Activated gamma-delta T cell treated with Interleukin-2 at 50 U/mL for 16 hours (primary cell): ENCODE data around the gene ADAMTSL2.
A peak's percentile ranks its signal among the peaks of the same experiment; 100 is the strongest.

ENCODE experiments used
- DNase-seq: peaks from one replicate; pipeline ENCODE4 v3.0.0-alpha.2; 2020

The ADAMTSL2 gene

DNA sequence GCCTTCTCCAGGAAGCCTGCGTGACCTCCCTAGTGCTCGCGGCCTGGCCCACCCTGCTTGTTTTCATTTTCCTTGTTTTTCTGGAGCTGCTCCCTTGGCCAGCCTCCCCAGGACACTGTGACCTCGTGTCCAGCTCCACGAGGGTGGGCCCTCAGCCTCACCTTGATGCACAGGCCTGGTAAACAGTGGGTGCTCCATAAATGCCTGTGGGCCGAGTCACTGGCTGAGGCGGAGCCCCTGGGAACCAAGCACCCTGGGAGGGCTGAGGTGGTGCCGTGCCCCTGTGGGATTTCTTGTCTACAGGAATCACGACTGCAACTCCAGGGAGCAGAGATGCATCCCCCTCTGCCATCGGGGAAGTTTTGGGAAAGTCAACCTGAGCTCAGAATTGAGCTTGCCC is 57.5 kb downstream of the ADAMTSL2 start:
- DNase-seq, result no peak

DNA sequence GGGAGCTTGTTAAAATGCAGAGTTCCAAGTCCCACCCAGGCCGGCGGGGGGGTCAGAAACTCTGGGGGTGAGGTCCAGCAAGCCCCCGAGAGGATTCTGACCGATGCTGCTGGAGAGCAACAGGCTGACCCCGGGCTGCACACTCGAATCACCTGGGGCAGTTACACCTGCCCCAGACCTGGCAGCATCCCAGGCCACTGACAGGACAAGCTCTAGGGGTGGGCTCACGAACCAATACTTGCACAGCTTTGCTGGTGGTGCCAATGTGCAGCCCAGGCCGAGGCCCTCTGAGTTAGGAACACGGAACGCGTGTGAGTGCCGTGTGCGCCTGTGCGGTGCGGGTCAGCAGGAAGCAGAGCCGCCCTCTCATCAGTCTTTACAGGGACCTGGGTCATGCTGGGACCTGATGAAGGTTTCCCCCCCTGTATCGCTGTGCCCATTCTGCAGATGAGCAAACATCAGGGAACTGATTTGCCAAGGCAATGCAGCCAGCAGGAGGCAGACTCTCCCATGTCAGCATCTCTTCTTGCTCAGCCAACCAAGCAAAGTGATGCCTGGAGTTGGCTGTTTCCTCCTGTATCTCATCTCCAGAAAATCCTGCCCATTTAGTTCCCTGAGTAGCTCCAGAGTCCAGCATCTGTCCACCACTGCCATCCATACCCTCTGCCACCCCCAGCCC is 58.4 kb downstream of the ADAMTSL2 start:
- no peak for DNase-seq

- no peak for DNase-seq
These were observed 59.2 kb downstream of the ADAMTSL2 start for GRCh38 chr9:133593587-133594253.

DNA sequence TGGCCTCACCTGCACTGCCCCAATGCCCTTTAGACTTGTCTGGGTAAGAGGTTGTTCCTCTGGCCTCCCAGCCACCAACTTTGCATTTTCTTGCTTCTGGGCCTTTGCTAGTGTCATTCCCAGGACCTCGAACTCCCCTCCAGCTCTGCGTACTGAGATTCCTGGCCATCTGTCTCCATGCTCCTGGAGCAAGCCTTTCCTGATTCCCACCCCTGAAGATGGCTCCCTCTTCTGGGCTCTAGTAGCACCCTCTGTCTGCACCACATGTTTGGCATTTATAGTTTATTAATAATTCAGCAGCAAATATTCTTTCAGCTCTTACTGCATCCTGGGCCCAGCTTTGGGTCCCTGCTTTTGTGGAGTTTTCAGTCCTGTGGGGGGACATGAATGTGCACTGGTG is 59.8 kb downstream of the ADAMTSL2 start:
- no peak for DNase-seq

GRCh38 chr9:133595910-133596309 is 61.4 kb downstream of the ADAMTSL2 start:
- no peak for DNase-seq

GRCh38 chr9:133597316-133597957 is 62.9 kb downstream of the ADAMTSL2 start:
- no peak for DNase-seq

DNA sequence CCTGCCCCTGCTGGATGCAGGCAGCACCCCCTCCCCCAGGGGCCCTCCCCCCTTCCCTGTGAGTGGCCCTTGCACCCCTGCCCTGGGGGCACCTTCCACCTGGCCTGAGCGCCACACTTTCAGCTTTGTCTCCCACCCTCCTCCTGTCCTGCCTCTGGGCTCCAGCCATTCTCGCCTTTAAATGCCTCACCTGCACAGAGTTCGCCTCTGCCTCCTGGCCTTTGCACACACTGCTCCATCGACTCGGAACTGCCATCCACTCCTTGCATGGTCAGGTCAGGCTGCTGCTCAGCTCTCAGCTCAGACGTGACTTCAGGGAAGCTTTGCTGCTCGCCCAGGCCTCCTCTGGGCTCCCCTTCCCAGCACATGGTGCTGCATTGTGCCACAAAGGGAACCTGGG is 64.5 kb downstream of the ADAMTSL2 start:
- DNase-seq, result no peak

DNA sequence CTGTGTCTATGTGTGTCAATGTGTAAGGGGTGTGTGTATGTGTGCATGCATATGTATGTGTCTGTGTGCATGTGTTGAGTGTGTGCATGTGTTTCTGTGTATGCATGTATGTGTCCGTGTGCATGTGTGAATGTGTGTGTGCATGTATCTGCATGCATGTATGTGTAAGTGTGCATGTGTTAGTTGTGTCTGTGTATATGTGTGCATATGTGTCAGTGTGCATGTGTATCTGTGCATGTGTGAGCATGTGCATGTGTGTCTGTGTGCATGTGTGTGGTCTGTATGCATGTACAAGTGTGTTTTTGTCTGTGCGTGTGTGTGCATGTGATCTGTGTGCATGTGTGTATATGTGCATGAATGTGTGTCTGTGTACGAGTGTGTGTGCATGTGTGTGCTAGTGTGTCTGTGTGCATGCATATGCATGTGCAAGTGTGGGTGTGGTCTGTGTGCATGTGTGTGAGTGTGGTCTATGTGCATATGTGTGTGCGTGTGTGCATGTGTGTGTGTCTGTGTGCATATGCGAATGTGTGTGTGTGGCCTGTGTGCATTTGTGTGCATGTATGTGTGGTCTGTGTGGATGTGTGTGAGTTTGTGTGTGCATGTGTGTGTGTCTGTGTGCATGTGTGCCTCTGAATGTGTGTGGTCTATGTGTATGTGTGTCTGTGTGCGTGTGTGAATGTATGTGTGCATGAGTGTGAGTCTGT is 65.1 kb downstream of the ADAMTSL2 start:
- no peak for DNase-seq

DNA sequence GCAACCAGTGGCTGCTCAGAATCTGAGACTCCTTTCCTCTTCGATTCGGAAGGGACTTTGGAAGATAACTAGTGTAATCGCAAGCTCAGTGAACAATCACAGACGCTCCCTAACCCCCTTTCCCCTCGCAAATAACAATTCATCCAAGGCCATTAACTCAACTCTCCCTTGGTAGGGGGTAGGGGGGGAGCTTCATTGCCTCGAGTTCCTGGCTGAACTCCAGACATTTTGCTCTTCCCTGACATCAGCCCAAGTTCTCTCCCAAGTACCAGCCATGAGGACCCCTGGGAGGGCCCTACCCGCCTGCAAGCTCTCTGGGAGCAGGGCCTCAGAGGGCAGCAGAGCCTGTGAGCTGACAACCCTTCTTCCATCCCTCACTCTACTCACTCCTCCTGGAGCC is 66.2 kb downstream of the ADAMTSL2 start:
- DNase-seq, result no peak

- DNase-seq, result no peak
These were observed 67.2 kb downstream of the ADAMTSL2 start for GRCh38 chr9:133601746-133602145.

- no peak for DNase-seq
These were observed 67.8 kb downstream of the ADAMTSL2 start for GRCh38 chr9:133602277-133602676.

- no peak for DNase-seq
These were observed 68.8 kb downstream of the ADAMTSL2 start for GRCh38 chr9:133603135-133603927.

- peak; percentile 42 for DNase-seq
These were observed 69.7 kb downstream of the ADAMTSL2 start for GRCh38 chr9:133604214-133604613.

DNA sequence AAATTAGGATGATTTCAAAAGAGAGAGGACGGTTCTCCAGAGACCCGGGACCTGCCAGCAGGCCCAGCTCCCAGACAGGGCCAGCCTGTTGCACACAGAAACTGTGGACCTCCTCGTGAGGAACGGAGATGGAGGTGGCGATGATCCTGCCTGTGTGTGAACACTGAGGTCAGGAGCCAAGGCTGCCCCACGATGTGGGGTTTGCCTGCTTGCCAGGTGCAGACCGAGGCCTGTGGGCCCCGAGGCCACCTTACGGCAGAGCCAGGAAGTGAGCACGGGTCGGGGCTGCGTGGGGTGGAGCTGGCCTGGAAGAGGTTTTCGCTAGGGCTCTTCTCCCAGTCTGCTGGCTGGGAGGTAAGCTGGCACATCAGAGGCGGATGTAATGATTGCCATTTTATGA is 70.4 kb downstream of the ADAMTSL2 start:
- no peak for DNase-seq

DNA sequence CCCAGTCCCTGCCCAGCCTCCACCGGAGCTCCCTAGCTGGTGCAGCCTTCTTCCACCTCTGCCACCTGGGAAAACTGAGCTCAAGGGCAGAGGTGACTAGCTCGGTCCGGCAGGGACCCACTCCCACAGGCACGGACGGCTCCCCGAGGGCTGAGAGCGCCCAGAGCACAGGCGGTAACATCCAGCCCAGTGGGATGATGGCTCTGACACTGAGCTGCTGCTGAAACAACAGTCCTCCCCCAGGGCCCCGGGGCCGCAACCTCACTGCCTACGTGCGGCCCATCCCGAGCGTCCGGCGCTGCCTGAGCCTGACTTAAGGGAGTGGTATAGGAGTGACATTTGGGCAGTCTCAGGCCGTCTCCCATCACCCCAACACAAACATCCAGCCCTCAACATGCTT is 70.9 kb downstream of the ADAMTSL2 start:
- DNase-seq, result no peak

GRCh38 chr9:133605856-133606707 is 71.6 kb downstream of the ADAMTSL2 start:
- no peak for DNase-seq

- DNase-seq, result no peak
These were observed 72.2 kb downstream of the ADAMTSL2 start for GRCh38 chr9:133606708-133607025.

- DNase-seq, result no peak
These were observed 72.9 kb downstream of the ADAMTSL2 start for GRCh38 chr9:133607381-133607780.

DNA sequence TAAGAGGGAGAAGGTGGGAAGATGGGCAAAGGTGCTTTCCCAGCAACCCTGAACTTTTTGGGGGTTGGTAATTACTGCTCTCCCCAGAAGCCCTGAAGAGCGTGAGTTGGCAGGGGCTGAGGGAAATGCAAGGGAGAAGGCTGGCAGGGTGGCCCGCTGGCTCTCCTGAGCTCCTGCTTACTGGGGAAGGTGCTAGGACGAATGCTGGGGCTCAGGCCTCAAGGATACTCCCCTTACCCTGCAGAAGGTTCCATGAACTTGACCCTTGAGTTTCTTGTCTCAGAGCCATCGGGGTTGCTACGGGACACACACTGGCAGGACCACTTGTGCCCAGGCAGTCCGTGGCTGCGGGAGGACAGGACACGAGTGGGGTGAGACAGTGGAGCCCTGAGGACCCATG is 73.5 kb downstream of the ADAMTSL2 start:
- no peak for DNase-seq

GRCh38 chr9:133608382-133608781 is 73.9 kb downstream of the ADAMTSL2 start:
- no peak for DNase-seq

GRCh38 chr9:133608889-133609288 is 74.4 kb downstream of the ADAMTSL2 start:
- no peak for DNase-seq
